ENCODE measurements around the gene LRRC27.

GRCh38 chr10:132385389-132385667 lies 53.3 kb downstream of the LRRC27 start:
- TF ChIP-seq CTCF (IDR thresholded peaks at IDR 0.05), result no peak
- TF ChIP-seq POLR2A (IDR thresholded peaks at IDR 0.05), result no peak

Measured in esophagus squamous epithelium (tissue), 4 donors.